Keratinocyte (primary cell): Measurements from ENCODE around the gene ADAMTS17. TPM values are rescaled to one million over a fixed set of nuclear protein-coding genes. Genes with fewer than 3 reads are reported as not detected.

Source experiments
- DNase-seq: peaks from one replicate; pipeline ENCODE4 v3.0.0-alpha.2; 2011; ENCODE audit warnings: low read depth, missing footprints, low spot score
- FAIRE-seq: peaks from 2 replicates; lab custom pipeline; 2011; peaks lifted over from hg19 to GRCh38; lab: Jason Lieb, UNC
- H2AFZ ChIP-seq: 2 replicates; pipeline ENCODE4 v1.6.0; 2012; ENCODE audit warnings: low read length, control low read depth, inconsistent platforms; ENCODE audit not compliant: control insufficient read depth
- H3K27ac ChIP-seq: 2 replicates; pipeline ENCODE4 v1.5.1; 2011; ENCODE audit warnings: low read length; ENCODE audit not compliant: control insufficient read depth, insufficient read depth
- H3K27me3 ChIP-seq: 3 replicates; pipeline ENCODE4 v1.6.0; 2011; ENCODE audit warnings: low read length; ENCODE audit not compliant: control insufficient read depth, insufficient read depth; ENCODE audit errors: extremely low read depth
- H3K36me3 ChIP-seq, 2 experiments: 2 replicates in 1 of 2; 3 replicates in 1 of 2; pipeline ENCODE4 v1.5.1; 2011; ENCODE audit warnings: low read length in 2 of 2, mild to moderate bottlenecking in 1 of 2; ENCODE audit not compliant: control insufficient read depth in 2 of 2, insufficient read depth in 2 of 2; ENCODE audit errors: extremely low read depth in 1 of 2
- H3K4me1 ChIP-seq: 3 replicates; pipeline ENCODE4 v1.5.1; 2011; ENCODE audit warnings: low read length; ENCODE audit not compliant: control insufficient read depth, insufficient read depth; ENCODE audit errors: extremely low read depth
- H3K4me2 ChIP-seq: 3 replicates; pipeline ENCODE4 v1.6.0; 2011; ENCODE audit warnings: low read depth, low read length; ENCODE audit not compliant: control insufficient read depth, insufficient read depth; ENCODE audit errors: extremely low read depth
- H3K4me3 ChIP-seq, 3 experiments: fragments of 200-600 bp in 1 of 3; sonication (generic) in 1 of 3; 2 replicates in 2 of 3; 3 replicates in 1 of 3; pipeline ENCODE4 v1.5.1; 2011 to 2016; ENCODE audit warnings: low read length in 3 of 3, mild to moderate bottlenecking in 3 of 3, control low read depth in 2 of 3, inconsistent platforms in 1 of 3, low read depth in 1 of 3, mixed read lengths in 1 of 3, mixed run types in 1 of 3, moderate library complexity in 1 of 3; ENCODE audit not compliant: control insufficient read depth in 2 of 3, insufficient read depth in 2 of 3; ENCODE audit errors: extremely low read depth in 1 of 3
- H3K79me2 ChIP-seq: 2 replicates; pipeline ENCODE4 v1.6.0; 2012; ENCODE audit warnings: low read length; ENCODE audit not compliant: control insufficient read depth, insufficient read depth
- H3K9ac ChIP-seq: 3 replicates; pipeline ENCODE4 v1.6.0; 2011; ENCODE audit warnings: low read length; ENCODE audit not compliant: control insufficient read depth, insufficient read depth; ENCODE audit errors: extremely low read depth
- H3K9me1 ChIP-seq: 3 replicates; pipeline ENCODE4 v1.6.0; 2011; ENCODE audit warnings: low read length; ENCODE audit not compliant: control insufficient read depth, insufficient read depth; ENCODE audit errors: extremely low read depth
- H3K9me3 ChIP-seq: 2 replicates; pipeline ENCODE4 v1.5.1; 2012; ENCODE audit warnings: low read depth, low read length; ENCODE audit not compliant: control insufficient read depth
- H4K20me1 ChIP-seq: 3 replicates; pipeline ENCODE4 v1.6.0; 2011; ENCODE audit warnings: low read length; ENCODE audit not compliant: control insufficient read depth, insufficient read depth; ENCODE audit errors: extremely low read depth
- EZH2 ChIP-seq: IDR thresholded peaks from one replicate; pipeline ENCODE4 v1.6.1; 2012; ENCODE audit warnings: inconsistent platforms, mild to moderate bottlenecking, low read length, moderate library complexity
- dilution Hi-C: fragments of 300-500 bp; cut with MboI; formaldehyde crosslinking; loops from one replicate; pipeline ENCODE4 v1.7.0; 2020; ENCODE audit warnings: low sequenced_read_pairs; ENCODE audit not compliant: extremely low pct_ligation_motif_present
- polyA plus RNA-seq, 5 experiments: library from polyadenylated mRNA; depleted of rRNA in 3 of 5; stranded (reverse) in 3 of 5; stranded (forward) in 1 of 5; unstranded in 1 of 5; fragments of >200 nt; gene quantifications; 1 replicate in 1 of 5; 2 replicates in 3 of 5; 3 replicates in 1 of 5; pipeline versions ENCODE4 v1.2.1 to v1.2.3, GENCODE V29; 2011 to 2012; ENCODE audit warnings: missing spikeins in 2 of 5, low read depth in 1 of 5, low replicate concordance in 1 of 5
- TF ChIP-seq, protein P1 (sequence below), 3 experiments: IDR thresholded peaks in 1 of 3; conservative IDR thresholded peaks in 1 of 3; optimal IDR thresholded peaks in 1 of 3; 2 replicates in 2 of 3; 3 replicates in 1 of 3; pipeline versions ENCODE3 to v1.5.1; 2011; ENCODE audit warnings: low read length in 3 of 3, mild to moderate bottlenecking in 3 of 3, moderate library complexity in 2 of 3, control low read depth in 1 of 3, inconsistent platforms in 1 of 3; ENCODE audit not compliant: insufficient read depth in 2 of 3; ENCODE audit errors: extremely low read depth in 1 of 3

Gene ADAMTS17
- polyA plus RNA-seq, 1 donor (not counting 4 experiments of a cell fraction or from before 2014, with no cell fraction given): 0.18 TPM

DNA sequence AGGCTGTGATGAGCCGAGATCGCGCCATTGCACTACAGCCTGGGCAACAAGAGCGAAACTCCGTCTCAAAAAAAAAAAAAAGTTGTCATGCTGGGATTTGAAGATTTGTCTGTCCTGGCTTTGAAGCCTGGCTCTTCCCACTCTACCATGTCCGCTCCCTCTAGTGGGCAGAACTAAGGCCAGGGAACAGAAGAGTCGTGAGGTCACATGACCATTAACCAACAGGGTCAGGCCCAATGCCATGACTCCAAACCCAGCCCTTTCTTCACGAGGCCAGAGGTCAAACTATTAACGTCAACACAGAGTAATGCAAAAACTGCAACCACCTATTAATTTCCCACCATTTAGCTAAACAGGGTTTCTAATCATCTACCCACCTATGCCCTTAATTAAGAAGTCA lies 212.1 kb downstream of the ADAMTS17 start:
- Histone ChIP-seq H4K20me1 (no peaks in the 10 kb centered on the region), H3K79me2 (no peaks in the 10 kb centered on the region), H3K4me1 (no peaks in the 10 kb centered on the region), H3K9me1 (no peaks in the 10 kb centered on the region), H3K9me3 (no peaks in the 10 kb centered on the region), H3K9ac (no peak overlapping the region), H3K4me3 (no peak overlapping the region), H3K27ac (no peak overlapping the region), H3K4me2 (no peak overlapping the region), H3K36me3 (no peaks in the 10 kb centered on the region), H3K27me3 (peaks cover 16% of the 10 kb centered on the region), H2AFZ (no peak overlapping the region)
- dilution Hi-C loops: no loop called here
- no peak for TF ChIP-seq EZH2
- TF ChIP-seq, protein P1, sequence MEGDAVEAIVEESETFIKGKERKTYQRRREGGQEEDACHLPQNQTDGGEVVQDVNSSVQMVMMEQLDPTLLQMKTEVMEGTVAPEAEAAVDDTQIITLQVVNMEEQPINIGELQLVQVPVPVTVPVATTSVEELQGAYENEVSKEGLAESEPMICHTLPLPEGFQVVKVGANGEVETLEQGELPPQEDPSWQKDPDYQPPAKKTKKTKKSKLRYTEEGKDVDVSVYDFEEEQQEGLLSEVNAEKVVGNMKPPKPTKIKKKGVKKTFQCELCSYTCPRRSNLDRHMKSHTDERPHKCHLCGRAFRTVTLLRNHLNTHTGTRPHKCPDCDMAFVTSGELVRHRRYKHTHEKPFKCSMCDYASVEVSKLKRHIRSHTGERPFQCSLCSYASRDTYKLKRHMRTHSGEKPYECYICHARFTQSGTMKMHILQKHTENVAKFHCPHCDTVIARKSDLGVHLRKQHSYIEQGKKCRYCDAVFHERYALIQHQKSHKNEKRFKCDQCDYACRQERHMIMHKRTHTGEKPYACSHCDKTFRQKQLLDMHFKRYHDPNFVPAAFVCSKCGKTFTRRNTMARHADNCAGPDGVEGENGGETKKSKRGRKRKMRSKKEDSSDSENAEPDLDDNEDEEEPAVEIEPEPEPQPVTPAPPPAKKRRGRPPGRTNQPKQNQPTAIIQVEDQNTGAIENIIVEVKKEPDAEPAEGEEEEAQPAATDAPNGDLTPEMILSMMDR (optimal IDR thresholded peaks at IDR 0.05 in 1 of 3, IDR thresholded peaks at IDR 0.05 in 1 of 3, conservative IDR thresholded peaks at IDR 0.05 in 1 of 3; ENCODE audit: extremely low read depth in 1 of 3, insufficient read depth in 2 of 3, low read length in 3 of 3): no peak
- FAIRE-seq: no peak
- no peak for DNase-seq

DNA sequence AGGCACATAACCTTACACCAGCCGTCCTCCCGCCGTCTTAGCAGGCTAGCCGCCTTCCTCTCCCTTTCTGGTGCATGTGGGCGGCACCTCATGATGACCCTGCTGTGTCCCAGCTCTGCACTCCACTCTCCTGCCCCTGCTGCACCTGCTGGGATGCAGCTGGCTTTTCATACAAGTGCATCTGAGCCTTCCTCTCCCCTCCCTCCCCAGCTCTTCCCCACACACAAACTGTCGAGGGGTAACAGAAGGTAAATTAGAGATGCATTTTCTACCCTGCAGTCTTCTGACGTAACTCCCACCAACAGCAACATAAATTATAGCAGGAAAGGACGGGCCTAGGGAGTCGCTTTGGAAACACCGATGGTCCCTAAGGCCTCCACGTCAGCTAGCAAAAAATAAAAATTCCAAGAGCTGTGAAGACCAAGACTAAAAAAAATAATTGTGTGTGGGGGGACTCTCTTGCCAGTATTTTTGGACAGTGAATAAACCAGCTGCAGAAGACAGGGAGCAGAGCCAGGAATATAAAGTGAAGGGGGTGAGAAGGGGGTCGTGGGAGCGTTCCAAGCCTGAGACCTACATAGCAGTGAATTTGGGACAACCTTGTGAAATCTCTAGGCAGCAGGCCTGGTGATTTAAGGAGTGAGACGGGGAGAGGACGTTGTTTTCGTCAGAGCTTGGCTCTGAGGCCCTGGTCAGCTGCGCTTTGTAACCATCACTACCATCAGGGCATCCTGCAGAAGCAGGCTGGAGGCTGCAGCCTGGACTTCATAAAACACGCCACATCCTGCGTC lies 216.2 kb downstream of the ADAMTS17 start:
- no peak overlapping the region for H3K9ac ChIP-seq
- H3K9me1 ChIP-seq: no peaks in the 10 kb centered on the region
- FAIRE-seq (no peak), DNase-seq (no peak)
- H3K27me3 ChIP-seq: peaks cover 4% of the 10 kb centered on the region
- no peak overlapping the region for H3K4me3 ChIP-seq
- H3K4me1 ChIP-seq: no peaks in the 10 kb centered on the region
- H2AFZ ChIP-seq: no peak overlapping the region
- no peaks in the 10 kb centered on the region for H3K36me3 ChIP-seq
- dilution Hi-C loops: no loop called here
- H3K27ac ChIP-seq: no peak overlapping the region
- no peaks in the 10 kb centered on the region for H3K79me2 ChIP-seq
- H3K4me2 ChIP-seq: no peak overlapping the region
- no peaks in the 10 kb centered on the region for H4K20me1 ChIP-seq
- TF ChIP-seq EZH2: no peak
- TF ChIP-seq, protein P1 (optimal IDR thresholded peaks at IDR 0.05 in 1 of 3, IDR thresholded peaks at IDR 0.05 in 1 of 3, conservative IDR thresholded peaks at IDR 0.05 in 1 of 3; ENCODE audit: extremely low read depth in 1 of 3, insufficient read depth in 2 of 3, low read length in 3 of 3): no peak
- peaks cover 4% of the 10 kb centered on the region for H3K9me3 ChIP-seq
